ENCODE results near the gene PAPPA2. TPM values are rescaled to one million over a fixed set of nuclear protein-coding genes. Genes with fewer than 3 reads are reported as not detected.

The PAPPA2 gene
- polyA plus RNA-seq, 3 donors from 2014 or later, result not detected

GRCh38 chr1:176460544-176461336, 2.2 kb upstream of the PAPPA2 start:
- Mint-ChIP-seq H3K9me3 (peaks cover 0 to 8% (median under 1%) of the 10 kb centered on the region in 6 donors), H3K4me3 (no peak overlapping the region), H3K36me3 (no peaks in the 10 kb centered on the region), H3K27ac (no peak overlapping the region), H3K27me3 (ENCODE audit: low read depth in 3 of 3) (peaks cover 0 to 6% (median 0%) of the 10 kb centered on the region in 3 donors), H3K4me1 (no peaks in the 10 kb centered on the region)
- no peak for DNase-seq

GRCh38 chr1:176461576-176461975, 1.4 kb upstream of the PAPPA2 start:
- DNase-seq, result no peak
- no peak overlapping the region for H3K27ac Mint-ChIP-seq
- no peaks in the 10 kb centered on the region for H3K36me3 Mint-ChIP-seq
- peaks cover 0 to 6% (median 0%) of the 10 kb centered on the region in 3 donors for H3K27me3 Mint-ChIP-seq (ENCODE audit: low read depth in 3 of 3)
- H3K9me3 Mint-ChIP-seq, result peaks cover 0 to 6% (median under 1%) of the 10 kb centered on the region in 6 donors
- no peaks in the 10 kb centered on the region for H3K4me1 Mint-ChIP-seq
- no peak overlapping the region for H3K4me3 Mint-ChIP-seq

- peaks cover 0 to 6% (median 1%) of the 10 kb centered on the region in 3 donors for H3K27me3 Mint-ChIP-seq (ENCODE audit: low read depth in 3 of 3)
- no peaks in the 10 kb centered on the region for H3K36me3 Mint-ChIP-seq
- H3K9me3 Mint-ChIP-seq, result peaks cover 0 to 6% (median 0%) of the 10 kb centered on the region in 6 donors
- no peak overlapping the region for H3K4me3 Mint-ChIP-seq
- no peak for DNase-seq
- H3K4me1 Mint-ChIP-seq, result no peaks in the 10 kb centered on the region
- no peak overlapping the region for H3K27ac Mint-ChIP-seq
These were observed 3.5 kb downstream of the PAPPA2 start for GRCh38 chr1:176466514-176466913.

- peaks cover 0 to 2% (median 0%) of the 10 kb centered on the region in 6 donors for H3K9me3 Mint-ChIP-seq
- no peak overlapping the region for H3K27ac Mint-ChIP-seq
- H3K36me3 Mint-ChIP-seq, result no peaks in the 10 kb centered on the region
- H3K4me3 Mint-ChIP-seq, result no peak overlapping the region
- H3K27me3 Mint-ChIP-seq (ENCODE audit: low read depth in 3 of 3), result peaks cover 0 to 5% (median 1%) of the 10 kb centered on the region in 3 donors
- H3K4me1 Mint-ChIP-seq, result no peaks in the 10 kb centered on the region
- no peak for DNase-seq
These were observed 6.6 kb downstream of the PAPPA2 start for GRCh38 chr1:176469450-176470010.

GRCh38 chr1:176471338-176472121, 8.6 kb downstream of the PAPPA2 start:
- Mint-ChIP-seq H3K9me3 (peaks cover 0 to 2% (median 0%) of the 10 kb centered on the region in 6 donors), H3K27me3 (ENCODE audit: low read depth in 3 of 3) (peaks cover 0 to 1% (median 0%) of the 10 kb centered on the region in 3 donors), H3K4me1 (no peaks in the 10 kb centered on the region), H3K27ac (no peak overlapping the region), H3K36me3 (no peaks in the 10 kb centered on the region), H3K4me3 (no peak overlapping the region)
- no peak for DNase-seq

- Mint-ChIP-seq H3K27me3 (ENCODE audit: low read depth in 3 of 3) (no peaks in the 10 kb centered on the region), H3K27ac (no peak overlapping the region), H3K36me3 (no peaks in the 10 kb centered on the region), H3K9me3 (peaks cover 0 to 5% (median 0%) of the 10 kb centered on the region in 6 donors), H3K4me1 (no peaks in the 10 kb centered on the region), H3K4me3 (no peak overlapping the region)
- no peak for DNase-seq
These were observed 17.0 kb downstream of the PAPPA2 start for GRCh38 chr1:176479971-176480370.

GRCh38 chr1:176480750-176481149, 17.8 kb downstream of the PAPPA2 start:
- Mint-ChIP-seq H3K36me3 (no peaks in the 10 kb centered on the region), H3K27me3 (ENCODE audit: low read depth in 3 of 3) (peaks cover 0 to 1% (median 0%) of the 10 kb centered on the region in 3 donors), H3K9me3 (peaks cover 0 to 5% (median 0%) of the 10 kb centered on the region in 6 donors), H3K4me1 (no peaks in the 10 kb centered on the region), H3K4me3 (no peak overlapping the region), H3K27ac (no peak overlapping the region)
- DNase-seq, result no peak

- H3K4me1 Mint-ChIP-seq, result no peaks in the 10 kb centered on the region
- H3K27me3 Mint-ChIP-seq (ENCODE audit: low read depth in 3 of 3), result peaks cover 0 to 5% (median 2%) of the 10 kb centered on the region in 3 donors
- no peaks in the 10 kb centered on the region for H3K36me3 Mint-ChIP-seq
- H3K27ac Mint-ChIP-seq, result no peak overlapping the region
- H3K9me3 Mint-ChIP-seq, result peaks cover 0 to 6% (median 0%) of the 10 kb centered on the region in 6 donors
- no peak overlapping the region for H3K4me3 Mint-ChIP-seq
- no peak for DNase-seq
These were observed 22.1 kb downstream of the PAPPA2 start for GRCh38 chr1:176485083-176485482.

GRCh38 chr1:176494436-176494835, 31.5 kb downstream of the PAPPA2 start:
- no peaks in the 10 kb centered on the region for H3K36me3 Mint-ChIP-seq

GRCh38 chr1:176499671-176500070, 36.7 kb downstream of the PAPPA2 start:
- H3K27ac Mint-ChIP-seq, result no peak overlapping the region
- no peaks in the 10 kb centered on the region for H3K9me3 Mint-ChIP-seq
- H3K4me1 Mint-ChIP-seq, result no peaks in the 10 kb centered on the region
- H3K27me3 Mint-ChIP-seq (ENCODE audit: low read depth in 3 of 3), result peaks cover 0 to 4% (median 2%) of the 10 kb centered on the region in 3 donors
- H3K4me3 Mint-ChIP-seq, result no peak overlapping the region
- no peaks in the 10 kb centered on the region for H3K36me3 Mint-ChIP-seq
- no peak for DNase-seq

More at GRCh38 chr1:176494436-176494835, 31.5 kb downstream of the PAPPA2 start:
- Mint-ChIP-seq H3K9me3 (no peaks in the 10 kb centered on the region), H3K27ac (no peak overlapping the region), H3K27me3 (ENCODE audit: low read depth in 3 of 3) (peaks cover 0 to 4% (median 0%) of the 10 kb centered on the region in 3 donors), H3K4me3 (no peak overlapping the region), H3K4me1 (no peaks in the 10 kb centered on the region)
- DNase-seq, result no peak

GRCh38 chr1:176501599-176501998, 38.6 kb downstream of the PAPPA2 start:
- Mint-ChIP-seq H3K36me3 (no peaks in the 10 kb centered on the region), H3K9me3 (peaks cover 0 to 5% (median 0%) of the 10 kb centered on the region in 6 donors), H3K4me1 (no peaks in the 10 kb centered on the region), H3K27ac (no peak overlapping the region), H3K27me3 (ENCODE audit: low read depth in 3 of 3) (peaks cover 0 to 2% (median 2%) of the 10 kb centered on the region in 3 donors), H3K4me3 (no peak overlapping the region)
- DNase-seq, result no peak

- Mint-ChIP-seq H3K9me3 (peaks cover 0 to 5% (median 0%) of the 10 kb centered on the region in 6 donors), H3K27ac (no peak overlapping the region), H3K4me3 (no peak overlapping the region), H3K27me3 (ENCODE audit: low read depth in 3 of 3) (peaks cover 0 to 2% (median 0%) of the 10 kb centered on the region in 3 donors), H3K36me3 (no peaks in the 10 kb centered on the region), H3K4me1 (no peaks in the 10 kb centered on the region)
- no peak for DNase-seq
These were observed 42.0 kb downstream of the PAPPA2 start for GRCh38 chr1:176504848-176505553.

GRCh38 chr1:176512966-176513365, 50.0 kb downstream of the PAPPA2 start:
- no peak for DNase-seq
- Mint-ChIP-seq H3K27ac (no peak overlapping the region), H3K27me3 (ENCODE audit: low read depth in 3 of 3) (peaks cover 0 to 3% (median 0%) of the 10 kb centered on the region in 3 donors), H3K4me1 (no peaks in the 10 kb centered on the region), H3K36me3 (no peaks in the 10 kb centered on the region), H3K9me3 (peaks cover 0 to 17% (median 1%) of the 10 kb centered on the region in 6 donors), H3K4me3 (no peak overlapping the region)
